ENCODE results near the gene FNTB. TPM values are rescaled to one million over a fixed set of nuclear protein-coding genes. Genes with fewer than 3 reads are reported as not detected.
"Not testable (repeated sequence)": the region's sequence is repeated elsewhere in the genome, so short reads cannot be mapped to it uniquely, and the experiment has no call there.

FNTB gene
- total and polyA plus RNA-seq, 2 donors = 6.6 to 9.5 TPM

GRCh38 chr14:65077318-65077717 lies 90.6 kb downstream of the FNTB start:
- Histone ChIP-seq H3K4me3 (ENCODE audit: low read length in 2 of 2) (no peak overlapping the region), H3K36me3 (ENCODE audit: control insufficient read depth in 2 of 2, insufficient read depth in 2 of 2, low read length in 1 of 2) (peaks cover 83 to 88% of the 10 kb centered on the region in 2 donors), H3K9me3 (ENCODE audit: control insufficient read depth in 2 of 2, insufficient read depth in 1 of 2, low read length in 1 of 2) (no peaks in the 10 kb centered on the region), H3K27ac (ENCODE audit: low read depth in 1 of 2, low read length in 1 of 2) (no peak overlapping the region), H3K4me1 (ENCODE audit: control insufficient read depth in 2 of 2, insufficient read depth in 2 of 2, low read length in 2 of 2) (peaks cover 0 to 2% of the 10 kb centered on the region in 2 donors), H3K27me3 (ENCODE audit: control insufficient read depth in 2 of 2, insufficient read depth in 1 of 2, low read length in 1 of 2) (no peaks in the 10 kb centered on the region)
- DNase-seq (ENCODE audit: low read depth in 6 of 9, low spot score in 9 of 9) = no peak
- 98% methylated on average over 2 of the region's 2 CpGs for WGBS

GRCh38 chr14:65079201-65079600 lies 92.5 kb downstream of the FNTB start:
- no peaks in the 10 kb centered on the region for H3K4me1 ChIP-seq (ENCODE audit: control insufficient read depth in 2 of 2, insufficient read depth in 2 of 2, low read length in 2 of 2)
- no peaks in the 10 kb centered on the region for H3K27me3 ChIP-seq (ENCODE audit: control insufficient read depth in 2 of 2, insufficient read depth in 1 of 2, low read length in 1 of 2)
- DNase-seq (ENCODE audit: low read depth in 6 of 9, low spot score in 9 of 9) = no peak
- H3K36me3 ChIP-seq (ENCODE audit: control insufficient read depth in 2 of 2, insufficient read depth in 2 of 2, low read length in 1 of 2) = peaks cover 86 to 87% of the 10 kb centered on the region in 2 donors
- H3K9me3 ChIP-seq (ENCODE audit: control insufficient read depth in 2 of 2, insufficient read depth in 1 of 2, low read length in 1 of 2) = no peaks in the 10 kb centered on the region
- WGBS = 92% methylated on average over 6 of the region's 6 CpGs
- no peak overlapping the region for H3K4me3 ChIP-seq (ENCODE audit: low read length in 2 of 2)
- H3K27ac ChIP-seq (ENCODE audit: low read depth in 1 of 2, low read length in 1 of 2) = no peak overlapping the region

GRCh38 chr14:65079768-65080167 lies 93.1 kb downstream of the FNTB start:
- Histone ChIP-seq H3K27me3 (ENCODE audit: control insufficient read depth in 2 of 2, insufficient read depth in 1 of 2, low read length in 1 of 2) (no peaks in the 10 kb centered on the region), H3K36me3 (ENCODE audit: control insufficient read depth in 2 of 2, insufficient read depth in 2 of 2, low read length in 1 of 2) (peaks cover 81 to 82% of the 10 kb centered on the region in 2 donors), H3K4me3 (ENCODE audit: low read length in 2 of 2) (no peak overlapping the region), H3K4me1 (ENCODE audit: control insufficient read depth in 2 of 2, insufficient read depth in 2 of 2, low read length in 2 of 2) (no peaks in the 10 kb centered on the region), H3K9me3 (ENCODE audit: control insufficient read depth in 2 of 2, insufficient read depth in 1 of 2, low read length in 1 of 2) (no peaks in the 10 kb centered on the region), H3K27ac (ENCODE audit: low read depth in 1 of 2, low read length in 1 of 2) (no peak overlapping the region)
- DNase-seq (ENCODE audit: low read depth in 6 of 9, low spot score in 9 of 9) = no peak
- 99% methylated on average over 5 of the region's 5 CpGs for WGBS

- DNase-seq (ENCODE audit: low read depth in 6 of 9, low spot score in 9 of 9) = no peak
- Histone ChIP-seq H3K27ac (ENCODE audit: low read depth in 1 of 2, low read length in 1 of 2) (no peak overlapping the region), H3K4me1 (ENCODE audit: control insufficient read depth in 2 of 2, insufficient read depth in 2 of 2, low read length in 2 of 2) (no peaks in the 10 kb centered on the region), H3K27me3 (ENCODE audit: control insufficient read depth in 2 of 2, insufficient read depth in 1 of 2, low read length in 1 of 2) (no peaks in the 10 kb centered on the region), H3K4me3 (ENCODE audit: low read length in 2 of 2) (no peak overlapping the region), H3K36me3 (ENCODE audit: control insufficient read depth in 2 of 2, insufficient read depth in 2 of 2, low read length in 1 of 2) (peaks cover 78 to 81% of the 10 kb centered on the region in 2 donors), H3K9me3 (ENCODE audit: control insufficient read depth in 2 of 2, insufficient read depth in 1 of 2, low read length in 1 of 2) (no peaks in the 10 kb centered on the region)
- 93% methylated on average over 2 of the region's 2 CpGs for WGBS
Measured at GRCh38 chr14:65080960-65081747, 94.5 kb downstream of the FNTB start.

- no peak overlapping the region for H3K4me3 ChIP-seq (ENCODE audit: low read length in 2 of 2)
- no peaks in the 10 kb centered on the region for H3K27me3 ChIP-seq (ENCODE audit: control insufficient read depth in 2 of 2, insufficient read depth in 1 of 2, low read length in 1 of 2)
- no peak overlapping the region for H3K27ac ChIP-seq (ENCODE audit: low read depth in 1 of 2, low read length in 1 of 2)
- WGBS = 97% methylated on average over 2 of the region's 2 CpGs
- peaks cover 4 to 10% of the 10 kb centered on the region in 2 donors for H3K9me3 ChIP-seq (ENCODE audit: control insufficient read depth in 2 of 2, insufficient read depth in 1 of 2, low read length in 1 of 2)
- DNase-seq (ENCODE audit: low read depth in 6 of 9, low spot score in 9 of 9) = no peak
- no peaks in the 10 kb centered on the region for H3K4me1 ChIP-seq (ENCODE audit: control insufficient read depth in 2 of 2, insufficient read depth in 2 of 2, low read length in 2 of 2)
- peaks cover 78 to 80% of the 10 kb centered on the region in 2 donors for H3K36me3 ChIP-seq (ENCODE audit: control insufficient read depth in 2 of 2, insufficient read depth in 2 of 2, low read length in 1 of 2)
Measured at GRCh38 chr14:65082930-65083329, 96.2 kb downstream of the FNTB start.

- Histone ChIP-seq H3K27ac (ENCODE audit: low read depth in 1 of 2, low read length in 1 of 2) (no peak overlapping the region), H3K9me3 (ENCODE audit: control insufficient read depth in 2 of 2, insufficient read depth in 1 of 2, low read length in 1 of 2) (peaks cover 7 to 11% of the 10 kb centered on the region in 2 donors)
Measured at GRCh38 chr14:65084554-65085505, 98.1 kb downstream of the FNTB start.

GRCh38 chr14:65086686-65087085 lies 100.0 kb downstream of the FNTB start:
- Histone ChIP-seq H3K9me3 (ENCODE audit: control insufficient read depth in 2 of 2, insufficient read depth in 1 of 2, low read length in 1 of 2) (peaks cover 7 to 11% of the 10 kb centered on the region in 2 donors), H3K36me3 (ENCODE audit: control insufficient read depth in 2 of 2, insufficient read depth in 2 of 2, low read length in 1 of 2) (peaks cover 76 to 87% of the 10 kb centered on the region in 2 donors)
- 95% methylated on average over 4 of the region's 4 CpGs for WGBS
- H3K4me3 ChIP-seq (ENCODE audit: low read length in 2 of 2); H3K4me1 ChIP-seq (ENCODE audit: control insufficient read depth in 2 of 2, insufficient read depth in 2 of 2, low read length in 2 of 2); DNase-seq (ENCODE audit: low read depth in 6 of 9, low spot score in 9 of 9); H3K27ac ChIP-seq (ENCODE audit: low read depth in 1 of 2, low read length in 1 of 2); H3K27me3 ChIP-seq (ENCODE audit: control insufficient read depth in 2 of 2, insufficient read depth in 1 of 2, low read length in 1 of 2): not testable (repeated sequence)

More at GRCh38 chr14:65084554-65085505, 98.1 kb downstream of the FNTB start:
- DNase-seq (ENCODE audit: low read depth in 6 of 9, low spot score in 9 of 9) = no peak
- peaks cover 77 to 84% of the 10 kb centered on the region in 2 donors for H3K36me3 ChIP-seq (ENCODE audit: control insufficient read depth in 2 of 2, insufficient read depth in 2 of 2, low read length in 1 of 2)
- WGBS = 88% methylated on average over 6 of the region's 6 CpGs
- no peaks in the 10 kb centered on the region for H3K4me1 ChIP-seq (ENCODE audit: control insufficient read depth in 2 of 2, insufficient read depth in 2 of 2, low read length in 2 of 2)
- H3K4me3 ChIP-seq (ENCODE audit: low read length in 2 of 2) = no peak overlapping the region
- H3K27me3 ChIP-seq (ENCODE audit: control insufficient read depth in 2 of 2, insufficient read depth in 1 of 2, low read length in 1 of 2) = no peaks in the 10 kb centered on the region

- WGBS = 92% methylated on average over 8 of the region's 8 CpGs
- DNase-seq (ENCODE audit: low read depth in 6 of 9, low spot score in 9 of 9); H3K27me3 ChIP-seq (ENCODE audit: control insufficient read depth in 2 of 2, insufficient read depth in 1 of 2, low read length in 1 of 2); H3K4me1 ChIP-seq (ENCODE audit: control insufficient read depth in 2 of 2, insufficient read depth in 2 of 2, low read length in 2 of 2); H3K27ac ChIP-seq (ENCODE audit: low read depth in 1 of 2, low read length in 1 of 2); H3K4me3 ChIP-seq (ENCODE audit: low read length in 2 of 2): not testable (repeated sequence)
- Histone ChIP-seq H3K36me3 (ENCODE audit: control insufficient read depth in 2 of 2, insufficient read depth in 2 of 2, low read length in 1 of 2) (peaks cover 72 to 87% of the 10 kb centered on the region in 2 donors), H3K9me3 (ENCODE audit: control insufficient read depth in 2 of 2, insufficient read depth in 1 of 2, low read length in 1 of 2) (peaks cover 7 to 11% of the 10 kb centered on the region in 2 donors)
Measured at GRCh38 chr14:65087835-65088234, 101.1 kb downstream of the FNTB start.

- H3K36me3 ChIP-seq (ENCODE audit: control insufficient read depth in 2 of 2, insufficient read depth in 2 of 2, low read length in 1 of 2) = peaks cover 57 to 87% of the 10 kb centered on the region in 2 donors
- no peaks in the 10 kb centered on the region for H3K27me3 ChIP-seq (ENCODE audit: control insufficient read depth in 2 of 2, insufficient read depth in 1 of 2, low read length in 1 of 2)
- peaks cover 15 to 16% of the 10 kb centered on the region in 2 donors for H3K4me1 ChIP-seq (ENCODE audit: control insufficient read depth in 2 of 2, insufficient read depth in 2 of 2, low read length in 2 of 2)
- H3K27ac ChIP-seq (ENCODE audit: low read depth in 1 of 2, low read length in 1 of 2) = no peak overlapping the region
- peaks cover 2 to 4% of the 10 kb centered on the region in 2 donors for H3K9me3 ChIP-seq (ENCODE audit: control insufficient read depth in 2 of 2, insufficient read depth in 1 of 2, low read length in 1 of 2)
- 98% methylated on average over 2 of the region's 2 CpGs for WGBS
- H3K4me3 ChIP-seq (ENCODE audit: low read length in 2 of 2) = no peak overlapping the region
- DNase-seq (ENCODE audit: low read depth in 6 of 9, low spot score in 9 of 9) = no peak
Measured at GRCh38 chr14:65092349-65092748, 105.7 kb downstream of the FNTB start.

Data from thymus (tissue), 11 donors.